CD14-positive monocyte (primary cell): Measurements from ENCODE around the gene TMEM132A. TPM values are rescaled to one million over a fixed set of nuclear protein-coding genes. Genes with fewer than 3 reads are reported as not detected.

Experiments used
- DNase-seq, 3 donors: peaks; one replicate each; pipeline ENCODE4 v3.0.0-alpha.2; 2011 to 2022
- H2AFZ ChIP-seq: 2 replicates; pipeline ENCODE4 v1.6.0; 2012; ENCODE audit warnings: mild to moderate bottlenecking, low read depth, low read length, inconsistent platforms; ENCODE audit not compliant: insufficient read depth, poor library complexity, severe bottlenecking
- H3K27ac ChIP-seq, 2 donors: 1 replicate in 1 of 2; 2 replicates in 1 of 2; pipeline ENCODE4 v1.5.1; 2012 to 2013; ENCODE audit warnings: low read length in 2 of 2, control low read depth in 1 of 2, inconsistent platforms in 1 of 2, low read depth in 1 of 2, mild to moderate bottlenecking in 1 of 2
- H3K27me3 ChIP-seq, 2 donors: one replicate each; pipeline versions ENCODE4 v1.6.0 to v1.6.1; 2011 to 2013; ENCODE audit warnings: low read length in 2 of 2; ENCODE audit not compliant: control insufficient read depth in 2 of 2, insufficient read depth in 2 of 2
- H3K36me3 ChIP-seq, 2 donors: replicated peaks in 1 of 2; 1 replicate in 1 of 2; 2 replicates in 1 of 2; pipeline versions ENCODE4 v1.5.1 to v1.6.1; 2012 to 2013; ENCODE audit warnings: low read length in 2 of 2, control low read depth in 1 of 2, inconsistent platforms in 1 of 2, mild to moderate bottlenecking in 1 of 2; ENCODE audit not compliant: insufficient read depth in 2 of 2, control insufficient read depth in 1 of 2
- H3K4me1 ChIP-seq, 2 donors: 1 replicate in 1 of 2; 2 replicates in 1 of 2; pipeline versions ENCODE4 v1.5.1 to v1.6.1; 2012 to 2013; ENCODE audit warnings: low read length in 2 of 2, control low read depth in 1 of 2, inconsistent platforms in 1 of 2, mild to moderate bottlenecking in 1 of 2, moderate library complexity in 1 of 2; ENCODE audit not compliant: insufficient read depth in 2 of 2, control insufficient read depth in 1 of 2
- H3K4me2 ChIP-seq: replicated peaks from 2 replicates; pipeline ENCODE3; 2012; ENCODE audit warnings: low read length, moderate library complexity, mild to moderate bottlenecking; ENCODE audit not compliant: poor library complexity, severe bottlenecking; ENCODE audit errors: extremely low read depth
- H3K4me3 ChIP-seq, 3 experiments: fragments of 200-600 bp in 1 of 3; sonication (generic) in 1 of 3; replicated peaks in 1 of 3; 1 replicate in 2 of 3; 2 replicates in 1 of 3; pipeline ENCODE4 v1.5.1; 2011 to 2013; ENCODE audit warnings: low read length in 3 of 3, mild to moderate bottlenecking in 3 of 3, control low read depth in 2 of 3, low read depth in 2 of 3, inconsistent platforms in 1 of 3, moderate library complexity in 1 of 3
- H3K79me2 ChIP-seq: 2 replicates; pipeline ENCODE4 v1.6.0; 2012; ENCODE audit warnings: mild to moderate bottlenecking, control low read depth, inconsistent platforms, low read length, moderate library complexity; ENCODE audit not compliant: insufficient read depth
- H3K9ac ChIP-seq: 2 replicates; pipeline ENCODE4 v1.6.0; 2017; ENCODE audit warnings: low read length, mild to moderate bottlenecking; ENCODE audit not compliant: insufficient read depth, poor library complexity, severe bottlenecking
- H3K9me3 ChIP-seq, 2 donors: replicated peaks in 1 of 2; 1 replicate in 1 of 2; 2 replicates in 1 of 2; pipeline versions ENCODE4 v1.5.1 to v1.6.1; 2012 to 2013; ENCODE audit warnings: low read length in 2 of 2, control low read depth in 1 of 2; ENCODE audit not compliant: control insufficient read depth in 1 of 2, insufficient read depth in 1 of 2
- H4K20me1 ChIP-seq: 2 replicates; pipeline ENCODE4 v1.6.0; 2012; ENCODE audit warnings: mild to moderate bottlenecking, low read length, control low read depth, moderate library complexity; ENCODE audit not compliant: insufficient read depth
- H3K27ac Mint-ChIP-seq, 7 donors: one replicate each; pipeline ENCODE4 v1.8.0; 2020; ENCODE audit warnings: mild to moderate bottlenecking in 7 of 7, mixed read lengths in 7 of 7, moderate library complexity in 6 of 7, inconsistent platforms in 2 of 7
- H3K27me3 Mint-ChIP-seq, 3 donors: one replicate each; pipeline ENCODE4 v1.8.0; 2021 to 2022; ENCODE audit warnings: low read depth in 3 of 3, mild to moderate bottlenecking in 3 of 3, mixed read lengths in 3 of 3, moderate library complexity in 3 of 3, inconsistent platforms in 1 of 3
- H3K36me3 Mint-ChIP-seq, 2 donors: one replicate each; pipeline ENCODE4 v1.8.0; 2020; ENCODE audit warnings: mixed read lengths in 2 of 2, inconsistent platforms in 1 of 2, mild to moderate bottlenecking in 1 of 2
- H3K4me1 Mint-ChIP-seq: one replicate; pipeline ENCODE4 v1.8.0; 2020; ENCODE audit warnings: mild to moderate bottlenecking, mixed read lengths
- H3K4me3 Mint-ChIP-seq, 2 donors: one replicate each; pipeline ENCODE4 v1.8.0; 2020; ENCODE audit warnings: mild to moderate bottlenecking in 2 of 2, mixed read lengths in 2 of 2, moderate library complexity in 1 of 2
- H3K9me3 Mint-ChIP-seq, 7 donors: one replicate each; pipeline ENCODE4 v1.8.0; 2020 to 2022; ENCODE audit warnings: mixed read lengths in 7 of 7, mild to moderate bottlenecking in 6 of 7, moderate library complexity in 6 of 7, inconsistent platforms in 2 of 7
- WGBS: methylation state at CpG from one replicate; pipeline ENCODE4 v1.1.5; 2013; ENCODE audit warnings: missing lambda C conversion rate; ENCODE audit not compliant: insufficient coverage; 5-methylcytosine and 5-hydroxymethylcytosine counted together
- intact Hi-C, 2 donors: fragments of 100-400 bp; cut with micrococcal nuclease; formaldehyde crosslinking; loops; one replicate each; pipeline versions ENCODE4 v1.15.0 to v1.15.1; 2023
- polyA plus RNA-seq, 3 donors: library from polyadenylated mRNA; depleted of rRNA in 1 of 3; unstranded in 2 of 3; stranded (reverse) in 1 of 3; fragments of 300-500 nt in 2 of 3; fragments of >200 nt in 1 of 3; fragmentation: Illumina TruSeq in 2 of 3; gene quantifications; 1 replicate in 2 of 3; 2 replicates in 1 of 3; pipeline ENCODE4 v1.2.3, GENCODE V29; 2012 to 2021
- TF ChIP-seq, protein P1 (sequence below): fragments of 200-600 bp; IDR thresholded peaks from one replicate; pipeline ENCODE4 v1.8.0; 2022; ENCODE audit warnings: antibody characterized with exemption, mild to moderate bottlenecking

TMEM132A gene
- polyA plus RNA-seq, 3 donors: 0.01 to 0.31 (median 0.21) TPM

DNA sequence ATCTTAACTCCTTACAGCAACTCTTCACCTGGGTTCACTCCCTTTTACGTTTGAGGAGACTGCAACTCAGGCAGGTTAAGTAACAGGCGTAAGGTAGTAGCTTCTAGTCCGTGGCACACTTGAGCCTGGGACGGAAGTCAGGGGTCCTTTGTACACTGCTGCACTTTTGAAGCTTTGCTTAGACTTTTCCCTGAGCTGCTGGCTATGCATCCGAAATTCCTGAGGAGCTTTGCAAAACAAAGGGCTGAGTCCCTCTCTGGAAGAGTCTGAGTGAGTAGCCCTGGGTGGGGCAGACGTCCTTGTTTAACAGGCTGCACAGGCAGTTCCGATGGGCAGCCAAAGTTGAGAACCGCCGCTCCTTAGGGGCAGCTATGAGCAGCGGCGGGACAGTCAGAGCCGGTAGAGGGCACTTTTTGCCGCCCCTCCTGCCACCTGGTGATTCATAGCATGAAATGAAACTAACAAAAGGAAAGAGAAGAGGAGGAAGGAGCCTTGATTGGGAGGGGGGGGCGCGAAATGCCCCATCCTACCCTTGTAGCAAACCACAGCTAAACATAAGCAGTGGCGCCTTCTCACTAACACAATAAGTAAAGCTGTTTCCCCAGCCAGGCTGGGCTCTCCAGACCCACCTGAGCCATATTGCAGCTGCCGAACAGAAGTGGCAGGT lies 8.9 kb upstream of the TMEM132A start:
- H3K27me3 ChIP-seq: no peaks in the 10 kb centered on the region
- peak overlapping the region; percentile 82 for H3K4me2 ChIP-seq
- H3K36me3 ChIP-seq: peaks cover 3 to 6% of the 10 kb centered on the region in 2 donors
- DNase-seq: peak; percentile 62 to 85 (median 81)
- H3K9me3 ChIP-seq: no peaks in the 10 kb centered on the region
- H3K27ac ChIP-seq: peak overlapping the region; percentile 44 to 45
- peak overlapping the region; percentile 68 to 83 (median 76) for H3K27ac Mint-ChIP-seq
- TF ChIP-seq, protein P1, sequence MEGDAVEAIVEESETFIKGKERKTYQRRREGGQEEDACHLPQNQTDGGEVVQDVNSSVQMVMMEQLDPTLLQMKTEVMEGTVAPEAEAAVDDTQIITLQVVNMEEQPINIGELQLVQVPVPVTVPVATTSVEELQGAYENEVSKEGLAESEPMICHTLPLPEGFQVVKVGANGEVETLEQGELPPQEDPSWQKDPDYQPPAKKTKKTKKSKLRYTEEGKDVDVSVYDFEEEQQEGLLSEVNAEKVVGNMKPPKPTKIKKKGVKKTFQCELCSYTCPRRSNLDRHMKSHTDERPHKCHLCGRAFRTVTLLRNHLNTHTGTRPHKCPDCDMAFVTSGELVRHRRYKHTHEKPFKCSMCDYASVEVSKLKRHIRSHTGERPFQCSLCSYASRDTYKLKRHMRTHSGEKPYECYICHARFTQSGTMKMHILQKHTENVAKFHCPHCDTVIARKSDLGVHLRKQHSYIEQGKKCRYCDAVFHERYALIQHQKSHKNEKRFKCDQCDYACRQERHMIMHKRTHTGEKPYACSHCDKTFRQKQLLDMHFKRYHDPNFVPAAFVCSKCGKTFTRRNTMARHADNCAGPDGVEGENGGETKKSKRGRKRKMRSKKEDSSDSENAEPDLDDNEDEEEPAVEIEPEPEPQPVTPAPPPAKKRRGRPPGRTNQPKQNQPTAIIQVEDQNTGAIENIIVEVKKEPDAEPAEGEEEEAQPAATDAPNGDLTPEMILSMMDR: peak; percentile 34
- H3K4me3 Mint-ChIP-seq: peak overlapping the region; percentile 99 to 100
- H3K4me1 ChIP-seq: peaks cover 79% of the 10 kb centered on the region in 2 donors
- peaks cover 78% of the 10 kb centered on the region for H3K4me1 Mint-ChIP-seq
- intact Hi-C loops: loop anchor here in 1 of 2 donors (5.0 kb wide), 1 partner anchor 37 kb away; the partner anchor contains the start of gene SLC15A3
- no peaks in the 10 kb centered on the region for H3K9me3 Mint-ChIP-seq
- peaks cover 25% of the 10 kb centered on the region for H4K20me1 ChIP-seq
- H3K4me3 ChIP-seq: peak overlapping the region; percentile 78 to 93 (median 83)
- peaks cover 9 to 16% of the 10 kb centered on the region in 2 donors for H3K36me3 Mint-ChIP-seq
- H3K79me2 ChIP-seq: peaks cover 55% of the 10 kb centered on the region
- H2AFZ ChIP-seq: peak overlapping the region; percentile 86
- 4% methylated on average over 14 of the region's 17 CpGs for WGBS
- H3K9ac ChIP-seq: peak overlapping the region; percentile 73
- H3K27me3 Mint-ChIP-seq: peaks cover 0 to 3% (median 0%) of the 10 kb centered on the region in 3 donors

DNA sequence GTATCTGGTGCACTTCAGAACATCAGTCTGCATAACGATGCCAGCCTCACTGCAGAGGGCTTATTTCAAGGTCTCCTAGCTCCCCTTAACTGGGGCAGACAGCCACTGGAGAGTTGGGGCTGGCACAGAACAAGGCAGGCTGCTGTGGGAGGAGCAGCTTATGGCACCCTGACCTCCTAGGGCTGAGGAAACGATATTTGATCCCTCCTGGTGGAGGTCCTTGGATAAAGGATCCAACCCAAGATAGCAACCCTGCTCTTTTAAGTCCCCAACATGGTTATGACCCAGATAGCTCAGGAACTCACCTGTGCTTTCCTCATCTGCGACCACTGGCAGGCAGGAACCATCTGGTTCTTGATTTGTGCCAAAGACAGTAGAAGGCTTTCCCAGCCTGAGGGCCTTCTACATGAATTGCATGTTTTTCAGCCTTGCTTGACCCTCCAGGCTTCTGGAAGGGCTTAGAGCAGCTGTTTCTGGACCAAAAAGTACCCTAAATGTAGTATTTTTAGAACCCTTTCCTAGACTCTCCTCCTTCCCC lies 7.5 kb upstream of the TMEM132A start:
- Histone ChIP-seq H2AFZ (no peak overlapping the region), H3K36me3 (peaks cover 17 to 20% of the 10 kb centered on the region in 2 donors), H3K9me3 (no peaks in the 10 kb centered on the region), H3K4me2 (no peak overlapping the region), H3K4me3 (no peak overlapping the region), H3K27ac (no peak overlapping the region), H3K4me1 (peaks cover 65 to 66% of the 10 kb centered on the region in 2 donors), H3K9ac (no peak overlapping the region), H3K27me3 (no peaks in the 10 kb centered on the region), H3K79me2 (peaks cover 55% of the 10 kb centered on the region), H4K20me1 (peaks cover 25% of the 10 kb centered on the region)
- H3K36me3 Mint-ChIP-seq: peaks cover 23 to 29% of the 10 kb centered on the region in 2 donors
- peaks cover under 1 to 5% (median 2%) of the 10 kb centered on the region in 3 donors for H3K27me3 Mint-ChIP-seq
- peaks cover 64% of the 10 kb centered on the region for H3K4me1 Mint-ChIP-seq
- H3K27ac Mint-ChIP-seq: no peak overlapping the region
- no peaks in the 10 kb centered on the region for H3K9me3 Mint-ChIP-seq
- H3K4me3 Mint-ChIP-seq: no peak overlapping the region
- TF ChIP-seq, protein P1: no peak
- WGBS: 100% methylated on average over 3 of the region's 3 CpGs
- DNase-seq: no peak
- intact Hi-C loops: loop anchor here in 1 of 2 donors (5.0 kb wide), 1 partner anchor 36 kb away; the partner anchor contains the start of gene SLC15A3
